ENCODE data around the gene SPTBN1. TPM values are rescaled to one million over a fixed set of nuclear protein-coding genes. Genes with fewer than 3 reads are reported as not detected.

SPTBN1 gene
- total and polyA plus RNA-seq, 2 experiments from 2014 or later, result 58.1 to 204 TPM

- Histone ChIP-seq H3K27me3 (ENCODE audit: insufficient read depth) (no peaks in the 10 kb centered on the region), H3K27ac (ENCODE audit: low read depth) (no peak overlapping the region), H3K79me2 (replicated peaks; ENCODE audit: insufficient read depth) (peaks cover 26% of the 10 kb centered on the region), H3K4me2 (no peak overlapping the region), H2AFZ (no peak overlapping the region), H3K4me1 (ENCODE audit: insufficient read depth) (0 out of 2 replicates have a peak, but pooled peaks cover 4% of the 10 kb centered on the region), H3K9me2 (ENCODE audit: insufficient read depth) (no peaks in the 10 kb centered on the region), H3F3A (replicated peaks; ENCODE audit: low read depth) (no peaks in the 10 kb centered on the region), H3K4me3 (no peak overlapping the region), H4K20me1 (replicated peaks; ENCODE audit: insufficient read depth) (peaks cover 18% of the 10 kb centered on the region), H3K36me3 (ENCODE audit: insufficient read depth) (peaks cover 49% of the 10 kb centered on the region)
- Mint-ChIP-seq H3K4me1 (peaks cover 7% of the 10 kb centered on the region; the same call in 2 of the 3 replicates), H3K4me3 (no peak overlapping the region), H3K36me3 (ENCODE audit: low read depth) (peaks cover 76% of the 10 kb centered on the region), H3K27ac (peak overlapping the region; percentile 64), H3K27me3 (ENCODE audit: insufficient read depth, low read depth, poor library complexity) (no peaks in the 10 kb centered on the region), H3K9me3 (no peaks in the 10 kb centered on the region)
- TF ChIP-seq ZNF331 (CRISPR knock-in tag; IDR thresholded peaks at IDR 0.05; ENCODE audit: low read depth) (no peak), STAT1 (IDR thresholded peaks at IDR 0.05; ENCODE audit: unreplicated experiment) (no peak), JUNB (IDR thresholded peaks at IDR 0.05; ENCODE audit: unreplicated experiment) (no peak), ZNF462 (CRISPR knock-in tag; IDR thresholded peaks at IDR 0.05) (no peak), ZNF114 (CRISPR knock-in tag; IDR thresholded peaks at IDR 0.05) (no peak), EZH2 (IDR thresholded peaks at IDR 0.05; ENCODE audit: low read depth, unreplicated experiment) (no peak), NANOG (IDR thresholded peaks at IDR 0.05; ENCODE audit: borderline replicate concordance) (no peak), ETS1 (IDR thresholded peaks at IDR 0.05) (no peak), POLR2AphosphoS5 (IDR thresholded peaks at IDR 0.05; ENCODE audit: low read depth) (no peak), EZH2phosphoT487 (IDR thresholded peaks at IDR 0.05; ENCODE audit: unreplicated experiment) (no peak), REST (IDR thresholded peaks at IDR 0.05; ENCODE audit: unreplicated experiment) (no peak), CREB1 (CRISPR knock-in tag; IDR thresholded peaks at IDR 0.05; ENCODE audit: low read depth) (no peak), CTCF (conservative IDR thresholded peaks at IDR 0.05; ENCODE audit: low read depth in 2 of 2) (no peak)
- DNase-seq (ENCODE audit: low spot score) (no peak), ATAC-seq (no peak)
These were observed 162.8 kb downstream of the SPTBN1 start for GRCh38 chr2:54618646-54619565.

Measured in GM23338 (cell line).